A549 (cell line): Measurements from ENCODE around the gene PCDHGB2.

ENCODE experiments used
- BHLHE40 ChIP-seq: IDR thresholded peaks from 2 replicates; pipeline ENCODE4 v1.6.1; 2012; ENCODE audit warnings: low read depth, low read length, inconsistent platforms
- CBX2 ChIP-seq: fragments of 200-600 bp; sonication (generic); IDR thresholded peaks from 2 replicates; pipeline ENCODE4 v1.6.1; 2016; ENCODE audit warnings: low read depth, mild to moderate bottlenecking, borderline replicate concordance
- CBX8 ChIP-seq: fragments of 200-600 bp; sonication (generic); IDR thresholded peaks from 2 replicates; pipeline ENCODE4 v1.6.1; 2016
- CHD2 ChIP-seq: fragments of 150-350 bp; IDR thresholded peaks from 2 replicates; pipeline ENCODE4 v1.6.1; 2014; ENCODE audit warnings: low read length; ENCODE audit not compliant: partially characterized antibody
- CTCF ChIP-seq: fragments of >200 bp; sonication (Bioruptor Twin); formaldehyde crosslinking; IDR thresholded peaks from 3 replicates; pipeline ENCODE4 v1.5.1; 2016
- EHMT2 ChIP-seq: fragments of 200-600 bp; sonication (generic); IDR thresholded peaks from 2 replicates; pipeline ENCODE4 v1.6.1; 2016; ENCODE audit warnings: antibody characterized with exemption, low read depth, mild to moderate bottlenecking, moderate library complexity
- EP300 ChIP-seq, 2 experiments: fragments of >200 bp; sonication (Bioruptor Twin); formaldehyde crosslinking; IDR thresholded peaks; 2 replicates in 1 of 2; 3 replicates in 1 of 2; pipeline ENCODE4 v1.6.1; 2016 to 2017
- MAFK ChIP-seq: fragments of 450-650 bp; IDR thresholded peaks from 2 replicates; pipeline ENCODE4 v1.6.1; 2014; ENCODE audit not compliant: partially characterized antibody
- MAX ChIP-seq: IDR thresholded peaks from 2 replicates; pipeline ENCODE4 v1.6.1; 2012
- MYC ChIP-seq: IDR thresholded peaks from 2 replicates; pipeline ENCODE4 v1.6.1; 2012; ENCODE audit warnings: mild to moderate bottlenecking, inconsistent platforms, low read length, improper control_type of control experiment, borderline replicate concordance
- RAD21 ChIP-seq, 2 experiments: fragments of >200 bp in 1 of 2; sonication (Bioruptor Twin) in 1 of 2; formaldehyde crosslinking in 1 of 2; IDR thresholded peaks in 1 of 2; conservative IDR thresholded peaks in 1 of 2; 2 replicates in 1 of 2; 3 replicates in 1 of 2; pipeline ENCODE4 v1.6.1; 2012 to 2018; ENCODE audit warnings: inconsistent platforms in 1 of 2
- SMC3 ChIP-seq: fragments of >200 bp; sonication (Bioruptor Twin); formaldehyde crosslinking; IDR thresholded peaks from 3 replicates; pipeline ENCODE4 v1.6.1; 2018; ENCODE audit warnings: inconsistent platforms
- TP53 ChIP-seq: fragments of 250-450 bp; sonication (Bioruptor Pico); IDR thresholded peaks from 2 replicates; pipeline ENCODE4 v1.5.0; 2021; ENCODE audit warnings: mild to moderate bottlenecking, moderate library complexity
- ZC3H11A ChIP-seq: fragments of 450-650 bp; IDR thresholded peaks from 2 replicates; pipeline ENCODE4 v1.6.1; 2014; ENCODE audit warnings: antibody characterized with exemption, mild to moderate bottlenecking

GRCh38 chr5:141313711-141314110 lies 46.1 kb upstream of the PCDHGB2 start:
- TF ChIP-seq CTCF (no peak), CBX8 (no peak), BHLHE40 (no peak), RAD21 (conservative IDR thresholded peaks at IDR 0.05 in 1 of 2, IDR thresholded peaks at IDR 0.05 in 1 of 2) (no peak), ZC3H11A (no peak), TP53 (CRISPR knock-in tag) (no peak), EP300 (IDR thresholded peaks at IDR 0.05) (no peak), MAFK (no peak), MAX (no peak), EHMT2 (no peak), CHD2 (no peak), MYC (no peak), SMC3 (no peak), CBX2 (no peak)
